Endothelial cell of umbilical vein (primary cell): ENCODE measurements around the gene BPIFB3.

ENCODE experiments used
- CTCF ChIP-seq, 2 donors: IDR thresholded peaks; 1 replicate in 1 of 2; 2 replicates in 1 of 2; pipeline ENCODE4 v1.5.1; 2011; ENCODE audit warnings: low read length in 2 of 2, mild to moderate bottlenecking in 2 of 2, moderate library complexity in 2 of 2, control low read depth in 1 of 2, inconsistent platforms in 1 of 2, low read depth in 1 of 2; ENCODE audit not compliant: insufficient read depth in 1 of 2; ENCODE audit errors: extremely low read depth in 1 of 2
- POLR2A ChIP-seq: IDR thresholded peaks from 2 replicates; pipeline ENCODE4 v1.6.1; 2012; ENCODE audit warnings: low read depth, mild to moderate bottlenecking, control low read depth, low read length

GRCh38 chr20:33020278-33021161 is 33.2 kb upstream of the BPIFB3 start:
- TF ChIP-seq POLR2A (no peak), CTCF (IDR thresholded peaks at IDR 0.05; ENCODE audit: extremely low read depth in 1 of 2, insufficient read depth in 1 of 2, low read depth in 1 of 2, low read length in 2 of 2) (no peak)
